ENCODE data around the gene ZNF140.

ZNF140 gene

GRCh38 chr12:133130038-133130807 lies 49.5 kb downstream of the ZNF140 start, which contains the start of the genes ZNF10 and ZNF891:
Gene ZNF10, plus strand, starts transcription at chr12:133130627. Its CDS starts 13,866 bp downstream, at chr12:133144493.
Gene ZNF891, minus strand, starts transcription at chr12:133130274. Its CDS starts 8,356 bp downstream, at chr12:133121918.
- DNase-seq (ENCODE audit: extremely low read depth in 1 of 2, low read depth in 1 of 2) = peak; percentile 91

GRCh38 chr12:133130808-133131128 lies 50.0 kb downstream of the ZNF140 start:
- DNase-seq (ENCODE audit: extremely low read depth in 1 of 2, low read depth in 1 of 2) = peak in 1 of 2 donors; percentile 21

- no peak for DNase-seq (ENCODE audit: extremely low read depth in 1 of 2, low read depth in 1 of 2)
Observed at GRCh38 chr12:133135747-133136146, 55.0 kb downstream of the ZNF140 start.

- no peak for DNase-seq (ENCODE audit: extremely low read depth in 1 of 2, low read depth in 1 of 2)
Observed at GRCh38 chr12:133145981-133146380, 65.3 kb downstream of the ZNF140 start.

- DNase-seq (ENCODE audit: extremely low read depth in 1 of 2, low read depth in 1 of 2) = no peak
Observed at GRCh38 chr12:133156125-133156690, 75.5 kb downstream of the ZNF140 start.

Data from stimulated activated CD8-positive, alpha-beta memory T cell treated with anti-CD3 and anti-CD28 coated beads, Interleukin-7, amount 100 ng/mL, for 48 hours (primary cell).